GM15510 (cell line): ENCODE measurements around the gene LRRFIP1.

Source experiments
- POLR2A ChIP-seq: IDR thresholded peaks from 3 replicates; pipeline ENCODE4 v1.6.1; 2011; ENCODE audit warnings: borderline replicate concordance; ENCODE audit not compliant: insufficient read length; ENCODE audit errors: extremely low read depth

LRRFIP1 gene

DNA sequence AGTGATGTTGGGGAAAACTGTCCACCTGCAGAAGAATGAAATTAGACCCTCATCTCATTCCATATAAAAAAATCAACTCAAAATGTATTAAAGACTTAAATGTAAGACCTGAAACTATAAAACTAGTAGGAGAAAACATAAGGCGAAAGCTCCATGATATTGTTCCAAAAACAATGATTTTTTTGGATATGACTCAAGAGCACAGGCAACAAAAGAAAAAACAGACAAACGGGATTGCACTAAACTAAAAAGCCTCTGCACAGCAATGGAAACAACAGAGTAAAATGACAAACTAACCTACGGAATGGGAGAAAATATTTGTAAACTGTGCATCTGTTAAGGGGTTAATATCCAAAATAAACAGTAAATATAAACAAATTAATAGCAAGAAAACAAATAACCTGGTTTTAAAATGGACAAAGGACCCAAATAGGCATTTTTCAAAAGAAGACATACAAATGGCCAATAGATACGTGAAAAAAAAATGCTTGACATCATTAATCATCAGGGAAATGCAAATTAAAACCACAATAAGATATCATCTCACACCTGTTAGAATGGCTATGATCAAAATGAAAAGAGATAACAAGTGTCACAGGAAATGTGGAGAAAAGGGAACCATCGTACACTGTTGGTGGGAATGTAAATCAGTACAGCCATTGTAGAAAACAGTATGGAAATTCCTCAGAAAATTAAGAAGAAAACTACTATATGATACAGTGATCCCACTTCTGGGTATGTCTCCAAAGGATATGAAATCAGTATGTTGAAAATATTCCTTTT lies 26.6 kb downstream of the LRRFIP1 start:
- no peak for TF ChIP-seq POLR2A

- no peak for TF ChIP-seq POLR2A
These were observed 29.7 kb downstream of the LRRFIP1 start for GRCh38 chr2:237657063-237657462.

DNA sequence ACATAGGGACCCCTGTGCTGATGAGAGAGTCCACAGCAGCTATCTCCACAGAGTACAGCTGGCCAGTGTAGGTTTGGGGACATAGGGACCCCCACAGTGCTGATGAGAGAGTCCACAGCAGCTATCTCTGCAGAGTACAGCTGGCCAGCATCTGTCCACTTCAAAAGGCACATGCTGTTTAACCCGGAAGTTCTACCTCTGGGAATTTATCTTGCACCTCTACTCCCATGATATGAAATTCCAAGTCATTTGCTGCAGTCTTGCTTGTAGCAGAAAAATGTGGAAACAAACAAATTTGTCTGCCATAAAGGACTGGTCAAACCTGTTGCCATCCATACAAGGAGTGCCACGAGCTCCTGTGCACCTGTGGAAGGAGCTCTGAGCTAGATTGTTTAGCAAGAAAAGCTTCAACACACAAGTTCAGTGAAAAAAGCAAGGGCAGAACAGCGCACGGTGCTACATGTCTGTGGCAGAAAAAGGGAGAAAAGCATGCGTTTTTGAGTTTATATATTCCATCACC lies 33.1 kb downstream of the LRRFIP1 start:
- TF ChIP-seq POLR2A: no peak

- TF ChIP-seq POLR2A: no peak
These were observed 33.9 kb downstream of the LRRFIP1 start for GRCh38 chr2:237661270-237661669.

GRCh38 chr2:237661799-237662328 lies 34.5 kb downstream of the LRRFIP1 start:
- TF ChIP-seq POLR2A: no peak

DNA sequence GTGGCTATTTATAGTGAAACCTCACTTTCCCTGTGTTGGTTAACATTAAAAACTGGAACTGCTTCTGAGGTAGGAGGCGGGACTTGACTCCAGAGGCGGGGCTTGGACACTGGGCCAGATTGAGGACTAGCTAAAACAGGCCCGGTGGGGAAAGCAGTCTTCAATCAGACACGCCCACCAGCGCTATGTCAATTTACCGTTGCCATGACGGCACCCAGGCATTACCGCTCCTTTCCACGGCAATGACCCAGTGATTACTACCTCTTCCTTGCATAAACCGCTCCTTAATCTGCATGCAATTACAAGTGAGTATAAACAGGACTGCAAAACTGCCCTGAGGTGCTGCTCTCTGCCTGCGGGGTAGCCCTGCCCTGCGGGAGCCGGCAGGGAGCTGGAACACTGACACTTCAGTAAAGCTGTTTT lies 35.3 kb downstream of the LRRFIP1 start:
- no peak for TF ChIP-seq POLR2A

- TF ChIP-seq POLR2A: no peak
These were observed 36.2 kb downstream of the LRRFIP1 start for GRCh38 chr2:237663517-237664110.

GRCh38 chr2:237664151-237664550 lies 36.8 kb downstream of the LRRFIP1 start:
- no peak for TF ChIP-seq POLR2A

GRCh38 chr2:237665713-237666143 lies 38.3 kb downstream of the LRRFIP1 start:
- no peak for TF ChIP-seq POLR2A

- TF ChIP-seq POLR2A: no peak
These were observed 39.2 kb downstream of the LRRFIP1 start for GRCh38 chr2:237666606-237667005.

DNA sequence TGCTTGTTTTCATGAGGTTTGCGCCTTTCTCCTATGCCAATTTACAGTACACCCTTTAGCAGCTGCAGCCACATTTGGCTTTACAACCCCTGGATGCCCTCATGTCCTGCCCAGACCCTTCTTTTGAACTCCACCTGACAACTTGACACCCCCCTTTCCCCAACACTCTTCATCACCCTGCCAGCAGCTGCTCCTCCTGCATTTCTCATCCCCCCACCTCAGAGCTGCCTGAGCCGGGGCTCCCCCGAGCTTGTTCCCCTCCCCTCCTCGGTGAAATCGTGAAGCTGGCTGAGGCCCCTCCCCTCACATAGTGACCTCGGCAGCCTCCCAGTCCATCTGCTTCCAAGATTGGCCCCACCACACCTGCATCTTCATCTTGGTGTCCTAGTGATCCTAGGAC lies 40.5 kb downstream of the LRRFIP1 start:
- no peak for TF ChIP-seq POLR2A

GRCh38 chr2:237668440-237668839 lies 41.1 kb downstream of the LRRFIP1 start:
- no peak for TF ChIP-seq POLR2A

DNA sequence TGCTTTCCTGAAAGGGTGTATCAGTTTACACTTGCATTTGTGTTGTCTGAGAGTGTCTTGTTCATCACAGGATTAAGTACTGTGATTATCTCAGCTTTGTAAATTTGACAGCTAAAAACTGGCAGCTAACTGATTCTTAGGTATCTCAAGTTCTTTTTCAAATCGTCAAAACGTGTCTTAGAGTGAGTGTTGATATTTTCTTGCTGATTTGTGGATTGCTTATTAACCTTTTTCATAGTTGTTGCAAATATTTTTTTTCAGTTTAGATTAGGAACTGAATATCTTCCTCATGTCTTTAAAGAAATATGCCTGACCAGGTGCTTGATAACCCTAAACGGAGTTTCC lies 41.9 kb downstream of the LRRFIP1 start:
- TF ChIP-seq POLR2A: no peak

DNA sequence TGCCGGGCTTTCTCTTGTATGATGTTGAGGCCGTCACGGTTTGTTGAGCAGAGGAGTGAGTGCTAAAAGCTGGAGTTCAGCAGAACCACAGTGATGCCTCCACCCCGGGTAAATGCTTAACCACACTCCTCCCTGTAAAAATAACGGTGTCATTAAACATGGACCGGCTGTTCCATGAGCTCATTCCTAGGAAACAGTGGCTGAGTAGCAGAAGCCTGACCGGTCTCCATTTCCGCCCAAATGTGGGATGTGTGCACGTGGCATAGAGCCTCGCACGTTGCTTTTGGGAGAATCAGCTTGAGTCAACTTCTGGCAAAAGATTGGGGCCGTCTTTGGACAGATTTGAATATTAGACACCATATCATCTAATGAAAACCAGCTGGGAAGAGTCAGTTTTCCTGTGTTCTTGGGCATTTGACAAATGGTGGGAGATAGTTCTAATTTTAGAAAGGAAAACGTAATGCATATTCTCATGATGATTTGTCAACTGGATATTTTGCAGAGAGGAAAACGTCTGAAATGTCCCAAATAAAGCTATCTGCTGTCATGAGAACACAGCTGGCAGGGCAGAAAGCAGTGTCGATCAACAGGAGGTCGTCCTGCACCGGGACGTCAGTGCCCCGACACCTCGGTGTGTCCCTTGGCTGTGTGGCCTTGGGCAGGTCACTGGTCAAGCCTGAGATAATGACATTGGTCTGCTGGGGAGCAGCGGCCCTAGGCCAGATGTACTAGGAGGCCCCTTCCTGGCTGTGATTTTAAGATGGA lies 42.4 kb downstream of the LRRFIP1 start:
- no peak for TF ChIP-seq POLR2A

- no peak for TF ChIP-seq POLR2A
These were observed 43.3 kb downstream of the LRRFIP1 start for GRCh38 chr2:237670641-237671040.
